HG03439 (cell line): ENCODE results near the gene NTN1.

Experiments
- ATAC-seq: cut with Tn5 transposase; IDR thresholded peaks from one replicate; pipeline ENCODE4 v1.9.1; 2021; ENCODE audit warnings: mild to moderate bottlenecking, moderate library complexity; ENCODE audit not compliant: unreplicated experiment

NTN1 gene

DNA sequence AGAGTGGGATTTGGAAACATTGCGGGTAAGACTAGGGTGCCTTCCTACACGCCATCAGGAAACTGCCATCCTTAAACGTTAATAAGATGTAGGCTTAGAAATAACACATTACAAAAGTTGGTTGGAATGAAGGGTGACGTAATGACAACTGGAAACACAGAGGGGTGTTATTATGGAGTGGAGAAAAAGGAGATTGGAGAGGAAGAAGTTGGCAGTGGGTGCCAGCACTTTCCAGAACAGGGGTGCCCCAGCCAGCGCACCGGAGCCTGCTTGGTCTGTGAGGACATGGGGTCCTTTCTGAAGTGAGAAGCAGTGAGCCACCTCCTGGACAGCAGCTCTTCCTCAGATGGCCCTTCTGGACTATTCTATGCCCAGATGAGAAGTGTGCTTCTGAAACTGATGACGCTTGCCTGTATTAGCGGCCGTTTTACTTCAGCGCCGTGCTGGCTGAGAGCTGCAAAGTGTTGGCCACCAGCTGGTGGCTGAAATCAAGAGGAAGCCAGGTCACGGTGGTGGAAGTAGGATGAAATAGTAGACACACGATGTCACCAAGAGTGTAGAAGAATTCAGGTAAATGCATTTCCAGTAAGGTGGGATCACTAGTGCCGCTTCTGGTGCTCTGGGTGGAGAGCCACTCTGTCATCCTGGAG lies 244.8 kb downstream of the NTN1 start:
- ATAC-seq = no peak

DNA sequence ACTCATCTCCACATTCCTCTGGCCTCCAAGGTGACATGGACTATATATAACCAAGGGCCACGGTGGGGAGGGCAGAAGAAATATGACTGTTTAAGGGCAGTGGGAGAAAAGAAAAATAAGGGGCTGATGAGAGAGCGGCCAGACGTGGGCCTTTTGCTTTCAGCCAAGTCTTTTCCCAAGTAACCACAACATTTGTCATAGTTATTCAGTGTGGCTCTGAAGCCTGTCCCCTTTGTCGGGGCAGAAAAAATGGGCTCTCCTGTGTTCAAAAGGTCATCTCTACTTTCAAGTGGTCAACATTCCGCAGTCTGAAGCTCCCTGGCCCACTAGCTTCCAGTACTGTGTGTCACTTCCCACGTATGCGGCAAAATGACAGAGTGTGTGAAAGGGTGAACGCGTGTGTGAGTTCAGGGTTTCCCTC lies 245.4 kb downstream of the NTN1 start:
- ATAC-seq = no peak

DNA sequence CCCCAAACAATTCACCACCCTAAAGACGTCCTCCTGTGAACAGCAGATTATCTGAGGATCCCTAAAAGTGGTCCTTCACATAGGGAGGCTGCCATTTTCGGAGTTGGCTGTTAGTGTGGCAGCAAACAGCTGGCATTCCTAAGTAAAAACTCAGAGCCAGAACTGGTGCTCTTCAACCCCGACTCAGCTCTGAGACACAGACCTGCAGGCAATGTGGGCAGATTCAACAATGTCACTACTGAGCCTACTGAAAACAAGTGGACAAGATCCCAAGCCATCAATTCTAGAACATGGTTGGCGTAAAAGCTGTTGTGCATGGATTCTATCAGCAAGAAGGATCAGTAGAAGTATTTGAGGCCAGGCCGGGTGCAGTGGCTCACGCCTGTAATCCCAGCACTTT lies 247.2 kb downstream of the NTN1 start:
- ATAC-seq = no peak

DNA sequence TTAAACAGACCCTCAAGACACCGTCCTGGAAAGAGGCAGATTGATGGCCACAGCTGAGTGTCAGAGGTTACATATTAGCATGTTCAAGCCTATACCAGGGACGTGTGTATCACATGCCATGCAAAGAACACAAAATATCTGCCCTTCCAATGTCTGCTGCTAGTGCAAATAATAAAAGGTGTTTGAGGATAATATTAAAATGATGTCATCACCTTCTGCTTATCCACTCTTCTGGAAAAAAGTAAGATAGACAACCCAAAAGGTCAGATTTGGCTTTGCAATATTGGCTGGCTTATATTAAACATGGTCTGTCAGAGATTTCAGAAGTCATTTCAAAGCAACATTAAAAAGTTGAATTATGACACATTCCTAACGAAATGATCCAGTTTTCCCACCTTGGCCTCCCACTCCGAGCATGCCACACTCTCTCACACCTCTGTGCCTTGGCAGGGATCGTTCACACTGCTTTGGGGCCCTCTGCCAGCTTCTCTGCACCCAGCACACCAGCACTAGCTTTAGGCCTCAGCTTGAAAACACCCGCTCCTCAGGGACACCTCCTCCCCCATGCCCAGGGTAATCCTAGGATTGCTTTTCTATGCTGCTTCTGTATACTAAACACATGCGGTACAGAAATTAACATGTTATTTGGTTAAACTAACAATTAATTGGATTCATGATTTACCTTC lies 248.2 kb downstream of the NTN1 start:
- no peak for ATAC-seq

DNA sequence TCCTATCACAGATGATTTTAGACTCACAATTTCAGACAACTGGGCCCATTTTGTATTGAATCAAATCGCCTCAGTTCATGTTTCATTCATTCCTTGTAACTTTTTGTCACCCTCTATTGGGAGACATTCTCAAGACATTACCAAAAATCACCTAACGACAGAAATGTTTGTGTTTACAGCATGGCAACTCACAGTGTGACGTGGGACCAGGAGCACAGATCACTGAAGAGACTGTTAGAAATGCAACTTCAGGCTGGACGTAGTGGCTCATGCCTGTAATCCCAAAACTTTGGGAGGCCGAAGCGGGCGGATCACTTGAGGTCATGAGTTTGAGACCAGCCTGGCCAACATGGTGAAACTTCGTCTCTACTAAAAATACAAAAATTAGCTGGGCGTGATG lies 249.6 kb downstream of the NTN1 start:
- no peak for ATAC-seq

DNA sequence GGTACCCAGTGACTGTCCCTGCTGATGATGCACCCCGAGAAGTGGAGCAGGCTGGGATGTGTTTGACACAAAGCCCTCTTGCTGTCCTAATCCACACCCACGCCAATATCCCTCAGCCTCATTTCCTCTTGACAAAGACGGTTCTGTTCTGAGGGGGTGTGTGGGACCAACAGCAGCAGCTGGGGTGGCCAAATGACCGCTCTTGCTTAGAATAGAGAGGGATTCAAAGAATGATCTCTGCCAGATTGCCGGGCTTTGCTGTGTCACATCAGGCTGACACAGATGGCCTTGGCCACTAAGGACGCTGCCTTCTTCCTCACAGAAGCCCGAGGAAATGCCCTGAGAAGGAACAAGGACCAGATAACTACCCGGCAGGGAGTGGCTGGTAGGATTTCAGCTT lies 250.7 kb downstream of the NTN1 start:
- ATAC-seq = no peak

DNA sequence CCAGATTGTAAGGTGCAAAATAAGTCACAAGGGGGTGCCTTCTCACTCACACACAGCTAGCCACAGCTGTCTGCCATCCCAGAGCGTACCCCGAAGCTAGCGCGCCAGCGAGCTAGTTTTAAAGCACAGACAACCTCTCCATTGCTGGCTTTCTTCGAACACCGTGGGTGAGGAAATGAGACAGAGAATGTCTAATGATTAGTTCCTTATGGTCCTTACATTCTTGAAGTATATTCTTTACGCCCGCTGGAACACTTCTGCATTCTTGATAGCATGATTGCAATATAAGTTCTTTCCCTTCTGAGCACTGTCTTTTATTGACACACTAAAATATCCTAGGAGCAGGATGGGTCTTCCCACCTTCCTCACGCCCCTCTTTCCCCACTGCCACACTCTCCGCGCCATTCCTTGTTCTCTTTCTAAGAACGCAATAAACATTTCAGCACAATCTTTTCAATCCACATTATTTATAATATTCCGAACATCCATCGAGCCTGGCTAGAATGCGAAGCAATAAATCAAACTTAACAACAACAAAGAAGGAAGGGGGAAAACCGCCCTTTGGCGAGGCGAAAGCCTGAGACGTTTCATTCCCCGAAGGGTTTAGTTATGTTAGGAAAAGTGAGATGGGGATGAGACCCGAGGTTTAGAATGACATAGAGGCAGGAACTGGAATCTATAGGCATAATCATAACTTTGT lies 251.3 kb downstream of the NTN1 start:
- no peak for ATAC-seq

DNA sequence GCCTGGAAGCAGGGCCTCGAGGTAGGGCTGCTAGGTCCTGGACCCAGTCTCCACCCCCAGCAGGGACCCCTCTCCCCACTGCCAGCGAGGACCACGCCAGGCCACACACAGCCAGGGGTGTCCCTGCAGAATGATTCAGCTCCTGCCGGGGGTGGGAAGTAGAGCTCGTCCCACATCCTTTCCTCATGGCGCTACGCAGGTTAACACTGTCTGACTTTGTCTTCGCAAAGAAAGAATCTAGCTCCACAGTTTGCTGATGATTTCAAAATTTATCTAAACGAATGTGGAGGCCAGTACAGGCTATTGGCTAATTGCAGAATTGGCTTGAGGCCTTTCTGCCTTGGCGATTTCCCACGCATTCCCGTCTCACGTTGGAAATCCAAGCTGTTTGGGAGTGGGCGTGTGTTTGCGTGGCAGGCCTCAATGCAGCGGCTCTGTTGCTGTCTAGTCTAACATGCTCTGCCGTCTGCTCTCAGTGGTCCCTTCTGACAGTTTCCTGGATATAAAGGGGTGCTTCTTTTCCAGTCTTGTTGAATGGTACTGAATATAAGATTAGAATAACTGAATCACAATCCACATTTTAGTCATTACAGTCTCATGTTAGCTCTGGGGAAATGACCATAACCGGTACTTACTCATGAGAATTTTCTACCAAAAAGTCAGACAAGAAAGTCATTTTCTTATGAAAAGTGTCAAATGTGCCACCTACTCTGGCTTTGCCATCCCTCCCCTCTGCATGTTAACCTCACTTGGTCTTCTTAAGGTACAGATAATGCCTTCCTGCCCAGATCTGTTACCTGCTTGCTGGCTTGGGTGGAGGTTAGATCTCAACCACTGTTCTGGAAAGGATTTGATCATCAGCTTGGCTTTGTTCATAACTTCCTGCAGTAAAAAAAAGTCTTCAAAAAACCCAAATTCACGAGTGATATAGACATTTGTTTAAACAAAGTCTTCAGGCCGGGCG lies 252.4 kb downstream of the NTN1 start:
- no peak for ATAC-seq

DNA sequence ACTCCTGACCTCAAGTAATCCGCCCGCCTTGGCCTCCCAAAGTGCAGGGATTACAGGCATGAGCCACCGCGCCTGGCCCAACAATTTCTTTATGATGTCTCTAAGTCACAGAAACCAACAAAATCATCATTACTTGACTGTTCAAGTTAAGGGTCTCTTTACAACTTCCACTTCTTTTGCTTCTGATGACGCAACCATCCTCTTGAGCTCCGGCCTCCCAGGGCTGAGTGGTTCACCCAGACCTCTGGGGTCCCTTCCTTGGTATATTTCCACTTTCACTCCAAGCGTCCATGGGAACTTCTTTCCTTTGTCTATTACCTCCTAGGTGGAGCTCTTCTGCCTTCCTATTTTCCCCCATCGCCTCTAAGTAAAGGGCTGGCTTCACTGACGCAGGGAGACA lies 253.7 kb downstream of the NTN1 start:
- no peak for ATAC-seq

DNA sequence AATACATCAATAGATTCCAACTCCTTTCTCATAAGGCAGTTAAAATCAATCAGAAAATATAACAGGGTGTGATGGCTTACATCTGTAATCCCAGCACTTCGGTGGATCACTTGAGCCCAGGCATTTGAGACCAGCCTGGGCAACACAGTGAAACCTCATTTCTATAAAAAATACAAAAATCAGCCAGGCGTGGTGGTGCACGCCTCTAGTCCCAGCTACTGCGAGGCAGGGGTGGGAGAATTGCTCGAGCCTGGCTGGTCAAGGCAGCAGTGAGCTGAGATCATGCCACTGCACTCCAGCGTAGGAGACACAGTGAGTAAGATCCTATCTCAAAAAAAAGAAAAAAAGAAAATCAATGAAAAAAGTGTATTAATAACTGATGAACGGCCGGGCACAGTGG lies 258.6 kb downstream of the NTN1 start:
- ATAC-seq = no peak

DNA sequence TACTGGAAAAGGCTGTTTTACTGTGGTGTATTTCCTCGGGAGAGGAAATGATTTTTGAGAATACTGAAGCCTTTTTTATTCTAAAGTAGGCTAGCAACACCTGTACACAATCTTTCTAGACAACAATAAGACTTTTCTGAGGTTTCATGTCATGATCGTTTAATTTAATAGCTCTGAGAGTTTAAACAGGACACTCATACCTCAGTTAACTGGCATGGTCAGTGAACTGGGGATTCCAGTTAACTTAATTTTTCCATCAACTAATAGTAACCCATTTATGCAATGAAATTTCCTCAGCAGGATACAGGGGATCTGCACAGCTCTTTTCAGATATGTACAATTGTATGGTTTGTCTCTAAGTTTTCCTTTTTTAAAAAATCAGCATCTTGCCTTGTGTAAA lies 262.6 kb downstream of the NTN1 start:
- no peak for ATAC-seq

DNA sequence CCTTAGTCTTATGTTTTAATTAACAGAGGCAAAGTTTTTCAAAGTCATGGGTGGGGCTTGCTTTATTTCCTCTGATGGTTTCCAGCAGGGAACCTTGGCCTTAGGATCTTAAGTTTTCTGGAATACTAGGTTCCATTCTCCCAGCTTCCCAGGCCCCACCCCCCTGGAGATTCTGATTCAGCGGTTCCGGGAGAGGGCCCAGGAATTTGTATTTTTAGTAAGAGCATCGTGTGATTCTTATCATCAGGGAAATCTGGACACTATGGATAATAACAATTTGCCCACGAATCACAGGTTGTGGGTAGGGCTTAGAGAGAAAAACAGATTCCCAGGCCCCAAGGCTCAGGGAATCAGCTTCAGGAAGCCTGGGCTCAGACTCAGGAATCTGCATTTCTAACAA lies 263.6 kb downstream of the NTN1 start:
- ATAC-seq = no peak

DNA sequence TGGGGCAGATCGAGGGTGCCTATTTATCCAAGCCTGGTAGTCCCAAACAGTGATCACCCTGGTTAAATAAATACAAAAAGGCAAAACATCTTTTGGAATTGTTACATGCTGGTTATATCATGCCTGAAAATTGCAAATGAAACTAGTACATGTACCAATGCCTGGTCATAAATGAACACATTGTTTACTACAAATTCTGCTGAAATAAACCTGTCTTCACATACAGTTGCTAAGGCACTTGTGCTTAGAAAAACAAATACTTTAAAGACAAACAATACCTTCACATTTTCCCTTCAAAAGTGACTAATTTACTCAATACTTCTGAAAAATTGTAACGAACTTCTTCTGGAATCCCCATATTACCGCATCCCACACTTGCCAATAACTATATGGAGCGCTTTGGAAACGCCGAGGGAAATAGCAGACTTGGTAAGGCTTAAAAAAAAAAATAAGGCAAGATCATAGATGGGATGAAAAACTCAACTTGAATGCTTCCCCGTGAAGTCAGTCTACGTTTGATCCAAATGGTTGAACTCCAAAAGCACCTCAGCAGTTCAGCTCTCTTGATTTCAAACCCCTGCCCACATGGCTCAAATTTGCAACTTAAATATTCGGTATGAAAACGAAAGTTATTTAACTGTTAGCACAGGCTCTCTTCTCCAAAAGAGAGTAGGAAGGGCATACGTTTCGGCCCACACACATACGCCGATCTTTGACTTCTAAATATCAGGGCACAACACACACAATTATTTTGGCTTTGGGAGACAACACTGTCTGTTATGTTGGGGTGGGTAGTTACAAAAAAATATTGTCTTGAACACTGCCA lies 264.5 kb downstream of the NTN1 start:
- no peak for ATAC-seq

DNA sequence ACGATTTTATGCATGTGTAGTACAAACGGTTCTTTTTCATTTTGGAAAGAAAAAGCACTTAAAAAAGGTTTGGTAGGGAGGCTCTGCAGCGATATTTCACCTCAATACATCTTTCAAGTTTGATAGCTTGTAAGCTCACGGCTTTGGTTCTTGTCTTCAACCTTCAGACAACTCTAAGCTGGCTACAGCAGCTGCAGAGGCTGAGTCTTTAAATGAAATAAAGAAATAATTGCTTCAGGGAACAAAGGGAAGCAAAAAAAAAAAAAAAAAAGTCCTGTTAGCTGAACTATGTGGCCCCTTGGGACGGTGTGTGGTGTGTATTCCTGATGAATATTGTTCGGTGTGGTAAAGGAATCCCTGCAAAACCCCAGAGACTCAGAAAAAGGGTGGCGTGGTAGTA lies 265.1 kb downstream of the NTN1 start:
- no peak for ATAC-seq

DNA sequence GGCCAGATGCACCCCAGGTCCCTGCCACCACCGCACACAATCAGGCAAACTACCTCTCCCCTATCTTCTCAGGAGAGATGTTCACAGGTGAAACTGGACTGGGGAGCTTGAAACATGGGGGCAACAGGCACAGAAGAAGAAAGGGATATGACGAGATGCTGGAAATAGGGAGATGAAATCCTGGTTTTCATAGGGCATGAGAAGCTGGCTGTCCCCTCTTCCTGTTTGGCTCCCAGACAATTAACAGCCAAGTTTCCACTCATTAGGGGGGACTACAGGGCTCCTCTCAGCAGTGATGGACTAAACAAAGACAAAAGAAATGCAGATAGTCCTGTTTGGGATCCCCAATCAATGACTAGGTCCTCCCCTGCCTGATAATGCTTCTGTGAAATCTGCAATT lies 266.0 kb downstream of the NTN1 start:
- ATAC-seq = no peak

DNA sequence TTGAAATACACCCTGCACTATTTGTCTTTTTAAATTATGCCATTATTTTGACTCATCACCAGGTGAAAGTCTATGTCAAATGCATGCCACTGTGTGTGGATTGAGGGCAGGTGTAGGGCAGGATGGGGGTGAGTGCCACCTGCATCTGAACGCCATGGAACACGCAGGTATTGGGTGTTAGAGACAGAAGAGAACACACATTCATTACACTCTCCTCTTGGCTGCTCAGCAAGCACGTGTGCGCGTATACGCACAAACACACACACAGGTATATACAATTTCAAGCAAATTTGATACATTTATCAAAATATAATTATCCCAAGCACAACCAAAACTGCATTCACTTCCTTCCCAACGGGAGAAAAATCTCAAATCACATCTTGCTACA lies 268.9 kb downstream of the NTN1 start:
- ATAC-seq = peak; percentile 40

DNA sequence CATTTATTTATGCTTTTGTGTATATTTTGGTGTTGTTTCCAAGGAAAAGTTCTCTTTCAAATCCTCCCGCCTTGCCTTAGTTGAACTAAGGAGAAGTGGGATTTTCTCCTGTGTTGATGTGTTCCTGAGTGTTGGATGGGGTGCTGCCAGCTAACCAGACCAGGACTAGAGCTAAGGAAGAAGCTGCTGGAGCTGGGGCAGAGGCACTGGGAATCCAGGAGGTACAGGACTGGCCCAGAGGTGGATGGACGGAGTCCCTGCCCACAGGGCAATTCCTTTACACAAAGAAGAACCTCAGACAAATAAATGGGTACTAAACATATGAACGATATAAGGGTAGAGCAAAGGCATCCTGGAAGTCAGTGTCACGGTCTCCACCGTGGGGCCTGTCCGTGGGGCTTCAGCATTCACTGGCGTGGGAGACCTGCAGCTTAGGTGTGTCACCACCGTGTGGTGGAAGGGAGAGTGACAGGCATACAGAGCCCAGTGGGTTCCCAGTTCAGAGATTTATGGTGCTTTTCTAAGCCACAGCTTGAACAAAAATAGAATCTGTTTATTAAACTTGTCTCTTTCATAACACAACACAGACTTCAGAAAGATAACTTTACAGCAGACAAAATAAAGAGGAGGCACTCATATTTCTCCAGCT lies 270.7 kb downstream of the NTN1 start:
- ATAC-seq = no peak

DNA sequence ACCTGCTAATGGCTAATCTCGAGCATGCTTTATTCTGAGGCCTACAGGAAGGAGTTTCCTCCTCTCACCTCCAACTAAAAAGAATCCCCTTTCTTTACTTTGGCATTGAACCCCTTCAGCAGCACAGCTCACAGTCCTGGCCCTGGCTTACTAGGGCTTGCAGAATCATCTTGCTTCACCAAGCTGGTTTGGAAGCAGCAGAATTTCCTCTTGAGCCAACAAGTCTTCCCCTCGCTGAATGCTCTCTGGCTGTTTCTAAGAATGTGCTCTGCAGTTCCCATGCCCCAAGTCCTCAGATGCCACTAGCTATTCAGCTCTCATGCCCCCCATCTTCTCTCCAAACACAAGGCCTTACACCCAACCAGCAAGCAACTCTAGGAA lies 271.2 kb downstream of the NTN1 start:
- ATAC-seq = no peak
